Subcutaneous adipose tissue (tissue), 4 donors: ENCODE measurements around the gene DLX4. TPM values are rescaled to one million over a fixed set of nuclear protein-coding genes. Genes with fewer than 3 reads are reported as not detected.

Source experiments
- CTCF ChIP-seq: fragments of 450-650 bp; IDR thresholded peaks from one replicate; pipeline ENCODE4 v1.5.1; 2016; ENCODE audit warnings: low read depth, mild to moderate bottlenecking, control low read depth, antibody characterized with exemption, moderate library complexity
- total RNA-seq, 4 donors: library from RNA; depleted of rRNA; stranded (reverse); fragments of >200 nt; gene quantifications; one replicate each; pipeline ENCODE4 v1.1.0, GENCODE V29; 2016

DLX4 gene
- total RNA-seq, 4 donors from 2014 or later: 0.34 to 1.3 TPM; not detected in 2

DNA sequence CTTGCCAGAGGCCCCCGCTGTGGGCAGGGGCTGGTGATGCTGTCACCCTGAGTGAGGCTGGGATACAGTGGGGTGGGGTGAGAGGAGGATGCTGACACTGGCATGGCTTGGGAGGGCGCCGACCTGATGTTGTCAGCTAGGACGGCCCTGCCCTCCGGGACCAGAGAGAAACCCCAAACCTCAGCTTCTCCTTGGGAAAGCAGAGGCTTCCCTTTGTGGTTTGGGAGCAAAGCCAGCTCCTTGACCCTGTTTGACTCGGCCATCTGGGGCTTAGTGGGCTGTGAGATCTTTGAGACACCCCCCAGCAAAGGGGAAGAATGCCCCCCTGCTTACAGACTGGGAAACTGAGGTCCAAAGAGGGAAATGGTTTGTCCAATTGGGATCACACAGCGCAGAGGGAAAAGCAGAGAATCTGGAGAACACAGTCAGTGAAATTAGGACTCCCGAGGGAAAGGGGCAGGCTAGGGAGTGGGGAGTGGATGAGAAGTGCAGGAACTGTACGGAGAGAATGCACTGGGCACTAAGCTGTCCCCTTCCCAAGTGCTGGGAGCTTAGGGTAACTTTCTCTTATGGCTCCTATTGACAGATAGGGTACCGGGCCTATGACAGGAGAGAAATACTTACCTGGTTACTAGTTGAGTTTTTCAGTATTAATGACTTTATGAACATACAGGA is 40.7 kb upstream of the DLX4 start:
- TF ChIP-seq CTCF: no peak

DNA sequence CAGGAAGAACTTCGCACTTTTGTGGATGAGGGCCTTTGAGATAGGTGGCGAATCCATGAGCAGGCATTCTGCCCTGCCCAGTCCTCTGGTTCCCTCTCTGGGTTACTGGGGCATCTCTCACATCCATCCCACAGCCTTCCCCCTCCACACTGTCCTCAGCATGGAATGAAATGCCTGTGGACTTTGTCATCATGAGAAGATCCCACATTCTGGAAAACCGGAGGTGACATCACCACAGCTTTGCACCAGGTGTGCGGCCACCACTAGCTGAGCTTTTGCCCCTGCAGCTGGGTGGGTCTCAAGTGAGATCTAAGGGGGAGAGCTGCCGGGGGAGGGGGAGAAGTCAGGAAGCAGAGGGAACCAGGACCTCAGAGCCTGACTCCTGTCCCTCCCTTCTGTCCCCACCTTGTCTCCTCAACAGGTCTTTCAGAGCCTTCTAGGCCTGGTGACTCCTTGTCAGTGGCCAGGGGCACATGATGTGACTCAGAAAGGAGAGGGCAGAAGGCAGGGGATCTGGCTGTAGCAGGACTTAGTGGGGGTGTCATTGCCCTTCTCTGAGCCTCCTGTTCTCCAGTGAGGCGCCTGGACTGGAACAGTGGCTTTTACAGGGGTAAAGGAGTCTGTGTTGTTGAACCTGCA is 40.0 kb upstream of the DLX4 start:
- TF ChIP-seq CTCF: no peak

- no peak for TF ChIP-seq CTCF
These were observed 38.1 kb upstream of the DLX4 start for GRCh38 chr17:49930880-49931279.

DNA sequence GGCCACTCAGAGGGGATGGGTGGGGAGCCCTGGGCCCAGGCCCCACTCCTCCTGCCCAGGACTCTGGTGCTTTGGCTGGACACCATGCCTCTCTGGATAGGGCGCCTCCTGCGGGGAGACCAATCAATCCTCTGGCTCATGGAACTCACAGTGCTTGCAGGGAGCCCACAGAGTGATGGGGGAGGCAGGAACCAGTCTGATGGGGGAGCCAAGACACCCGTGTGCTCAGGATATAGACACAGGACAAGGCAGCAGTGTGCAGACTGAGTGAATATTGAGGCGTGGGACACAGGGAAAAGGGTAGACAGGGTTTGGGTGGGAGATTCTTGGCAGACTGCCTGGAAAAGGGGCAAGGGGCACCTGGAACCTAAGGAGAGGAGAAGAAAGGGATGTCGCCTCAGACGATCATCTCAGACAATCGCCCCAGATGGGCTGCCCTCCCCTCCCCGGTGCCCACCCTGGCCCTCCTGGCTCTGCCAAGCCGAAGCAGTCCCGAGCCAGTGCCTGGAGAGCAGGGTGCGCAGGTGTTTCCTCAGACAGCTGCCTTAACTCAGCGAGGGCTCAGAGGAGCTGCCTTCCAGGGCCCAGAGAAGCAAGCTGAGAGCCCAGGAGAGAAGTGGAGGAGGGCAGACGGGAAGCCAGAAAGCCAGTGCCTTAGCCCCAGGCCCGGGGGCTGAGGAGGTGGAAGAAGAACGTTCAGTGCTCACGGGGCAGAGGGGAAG is 37.4 kb upstream of the DLX4 start:
- TF ChIP-seq CTCF: no peak

- no peak for TF ChIP-seq CTCF
These were observed 36.8 kb upstream of the DLX4 start for GRCh38 chr17:49932138-49932723.

GRCh38 chr17:49932901-49933300 is 36.1 kb upstream of the DLX4 start:
- no peak for TF ChIP-seq CTCF
